Muscle layer of colon (tissue), 2 donors: ENCODE results near the gene ATP6V1G2.
"Not testable (repeated sequence)": the region's sequence is repeated elsewhere in the genome, so short reads cannot be mapped to it uniquely, and the experiment has no call there.

Experiments
- H3K27ac ChIP-seq: one replicate; pipeline ENCODE4 v1.7.0; 2013; ENCODE audit warnings: low read depth, mild to moderate bottlenecking, low read length, moderate library complexity
- H3K27me3 ChIP-seq, 2 donors: one replicate each; pipeline ENCODE4 v1.7.0; 2013; ENCODE audit warnings: low read length in 2 of 2, mild to moderate bottlenecking in 2 of 2; ENCODE audit not compliant: insufficient read depth in 2 of 2, control insufficient read depth in 1 of 2
- H3K36me3 ChIP-seq: one replicate; pipeline ENCODE4 v1.7.0; 2013; ENCODE audit warnings: mild to moderate bottlenecking, low read length; ENCODE audit not compliant: insufficient read depth
- H3K4me1 ChIP-seq: one replicate; pipeline ENCODE4 v1.7.0; 2013; ENCODE audit warnings: mild to moderate bottlenecking, low read length; ENCODE audit not compliant: insufficient read depth
- H3K4me3 ChIP-seq, 2 donors: one replicate each; pipeline ENCODE4 v1.7.0; 2013; ENCODE audit warnings: low read length in 2 of 2, low read depth in 1 of 2, mild to moderate bottlenecking in 1 of 2, moderate library complexity in 1 of 2
- H3K9ac ChIP-seq: one replicate; pipeline ENCODE4 v1.7.0; 2013; ENCODE audit warnings: low read length
- H3K9me3 ChIP-seq: one replicate; pipeline ENCODE4 v1.7.0; 2013; ENCODE audit warnings: mild to moderate bottlenecking, low read length
- donor health status: abdominal sarcoma.
- donor health status: Adenocarcinoma of cecum.

Gene ATP6V1G2

GRCh38 chr6:31558631-31559500 is 12.5 kb upstream of the ATP6V1G2 start:
- H3K4me3 ChIP-seq, result no peak overlapping the region

GRCh38 chr6:31558318-31558625 is 11.9 kb upstream of the ATP6V1G2 start:
- peak overlapping the region; percentile 38 for H3K27ac ChIP-seq
- no peaks in the 10 kb centered on the region for H3K27me3 ChIP-seq
- no peak overlapping the region for H3K4me3 ChIP-seq
- H3K4me1 ChIP-seq, result peaks cover 10% of the 10 kb centered on the region
- H3K9me3 ChIP-seq, result no peaks in the 10 kb centered on the region
- H3K36me3 ChIP-seq, result peaks cover 42% of the 10 kb centered on the region
- H3K9ac ChIP-seq, result no peak overlapping the region

More at GRCh38 chr6:31558631-31559500, 12.5 kb upstream of the ATP6V1G2 start:
- Histone ChIP-seq H3K9me3 (no peaks in the 10 kb centered on the region), H3K36me3 (peaks cover 42% of the 10 kb centered on the region), H3K4me1 (peaks cover 10% of the 10 kb centered on the region), H3K27me3 (no peaks in the 10 kb centered on the region), H3K9ac (no peak overlapping the region), H3K27ac (peak overlapping the region; percentile 52)

- H3K9ac ChIP-seq, result no peak overlapping the region
- H3K4me3 ChIP-seq, result no peak overlapping the region
- no peaks in the 10 kb centered on the region for H3K9me3 ChIP-seq
- peaks cover 10% of the 10 kb centered on the region for H3K4me1 ChIP-seq
- H3K27ac ChIP-seq, result peak overlapping the region; percentile 38
- no peaks in the 10 kb centered on the region for H3K27me3 ChIP-seq
- H3K36me3 ChIP-seq, result peaks cover 42% of the 10 kb centered on the region
These were observed 11.3 kb upstream of the ATP6V1G2 start for GRCh38 chr6:31557443-31558317.

GRCh38 chr6:31556307-31556706 is 9.9 kb upstream of the ATP6V1G2 start:
- Histone ChIP-seq H3K9me3 (no peaks in the 10 kb centered on the region), H3K27me3 (no peaks in the 10 kb centered on the region), H3K27ac (no peak overlapping the region), H3K9ac (no peak overlapping the region), H3K36me3 (peaks cover 42% of the 10 kb centered on the region), H3K4me3 (no peak overlapping the region), H3K4me1 (peaks cover 10% of the 10 kb centered on the region)

- H3K9ac ChIP-seq, H3K4me3 ChIP-seq, H3K27ac ChIP-seq, H3K36me3 ChIP-seq, H3K27me3 ChIP-seq, H3K9me3 ChIP-seq: not testable (repeated sequence)
- H3K4me1 ChIP-seq, result peaks cover 17% of the 10 kb centered on the region
These were observed 5.0 kb upstream of the ATP6V1G2 start for GRCh38 chr6:31551371-31551770.

- Histone ChIP-seq H3K9me3 (no peaks in the 10 kb centered on the region), H3K36me3 (no peaks in the 10 kb centered on the region), H3K27ac (peak overlapping the region; percentile 86), H3K9ac (peak overlapping the region; percentile 38), H3K4me1 (peaks cover 19% of the 10 kb centered on the region), H3K4me3 (peak overlapping the region in 1 of 2 donors; percentile 74), H3K27me3 (no peaks in the 10 kb centered on the region)
These were observed 2.1 kb upstream of the ATP6V1G2 start for GRCh38 chr6:31548544-31548873.

GRCh38 chr6:31547727-31548543 is 1.5 kb upstream of the ATP6V1G2 start:
- H3K27me3 ChIP-seq, result no peaks in the 10 kb centered on the region
- peak overlapping the region; percentile 38 for H3K9ac ChIP-seq
- H3K27ac ChIP-seq, result peak overlapping the region; percentile 86
- peaks cover 23% of the 10 kb centered on the region for H3K4me1 ChIP-seq
- no peaks in the 10 kb centered on the region for H3K9me3 ChIP-seq
- H3K36me3 ChIP-seq, result no peaks in the 10 kb centered on the region
- peak overlapping the region; percentile 28 to 74 for H3K4me3 ChIP-seq

- no peaks in the 10 kb centered on the region for H3K27me3 ChIP-seq
- H3K4me1 ChIP-seq, result peaks cover 28% of the 10 kb centered on the region
- H3K4me3 ChIP-seq, result peak within 1 kb of the TSS; percentile 47 to 74
- H3K27ac ChIP-seq, result peak within 1 kb of the TSS; percentile 86
- no peaks in the 10 kb centered on the region for H3K36me3 ChIP-seq
- H3K9me3 ChIP-seq, result no peaks in the 10 kb centered on the region
- peak within 1 kb of the TSS; percentile 77 for H3K9ac ChIP-seq
These were observed 734 bp upstream of the ATP6V1G2 start, which contains the start of gene NFKBIL1 for GRCh38 chr6:31546958-31547726. TSS of gene NFKBIL1 (plus strand) at chr6:31547608. CDS start at chr6:31547695, 87 bp downstream.

- H3K27me3 ChIP-seq, result no peaks in the 10 kb centered on the region
- H3K9ac ChIP-seq, result no peak overlapping the region
- H3K4me3 ChIP-seq, result no peak overlapping the region
- no peaks in the 10 kb centered on the region for H3K9me3 ChIP-seq
- no peak overlapping the region for H3K27ac ChIP-seq
- H3K4me1 ChIP-seq, result peaks cover 34% of the 10 kb centered on the region
- peaks cover 2% of the 10 kb centered on the region for H3K36me3 ChIP-seq
These were observed 1.1 kb downstream of the ATP6V1G2 start for GRCh38 chr6:31545291-31545690.

- Histone ChIP-seq H3K4me3 (no peak overlapping the region), H3K36me3 (peaks cover 8% of the 10 kb centered on the region), H3K9ac (no peak overlapping the region), H3K27ac (no peak overlapping the region), H3K9me3 (no peaks in the 10 kb centered on the region), H3K4me1 (peaks cover 40% of the 10 kb centered on the region), H3K27me3 (no peaks in the 10 kb centered on the region)
These were observed 1.7 kb downstream of the ATP6V1G2 start for GRCh38 chr6:31544676-31545075.
